GM12878 (cell line): ENCODE measurements around the gene NFATC2. TPM values are rescaled to one million over a fixed set of nuclear protein-coding genes. Genes with fewer than 3 reads are reported as not detected.

Experiments
- ATAC-seq: fragments of 200-7000 bp; cut with Tn5 transposase; 3 replicates; pipeline ENCODE4 v1.9.1; 2020; ENCODE audit warnings: mild to moderate bottlenecking, moderate library complexity
- BruUV-seq: library from RNA; stranded (reverse); fragments of 400-500 nt; replicated peaks from 2 replicates; lab custom pipeline; 2021; lab: Mats Ljungman, UMichigan
- CTCF ChIA-PET: fragments of 300-600 bp; sonication (Branson Sonifier 250); formaldehyde crosslinking; extraction: SDS; loops from one replicate; lab custom pipeline; 2021; ENCODE audit warnings: inconsistent platforms; lab: Yijun Ruan, JAX
- POLR2A ChIA-PET: fragments of 350-600 bp; formaldehyde crosslinking; extraction: SDS; loops from one replicate; lab custom pipeline; 2021; ENCODE audit warnings: inconsistent platforms; lab: Charles Lee
- RAD21 ChIA-PET: fragments of 300-600 bp; sonication (Branson Sonifier 250); formaldehyde crosslinking; loops from one replicate; lab custom pipeline; 2023; ENCODE audit warnings: antibody characterized with exemption; ENCODE audit not compliant: unreplicated experiment; lab: Charles Lee
- SMC1A ChIA-PET: fragments of 300-600 bp; sonication (Branson Sonifier 250); formaldehyde crosslinking; loops from one replicate; lab custom pipeline; 2023; ENCODE audit not compliant: unreplicated experiment, uncharacterized antibody; lab: Charles Lee
- DNase-seq: peaks from one replicate; pipeline ENCODE4 v3.0.0-alpha.2; 2011; ENCODE audit warnings: low read depth, low spot score
- FAIRE-seq: peaks from 3 replicates; lab custom pipeline; 2011; peaks lifted over from hg19 to GRCh38; lab: Jason Lieb, UNC
- H2AFZ ChIP-seq: 2 replicates; pipeline ENCODE4 v1.6.0; 2011; ENCODE audit warnings: low read depth, low read length, control low read depth; ENCODE audit not compliant: control insufficient read depth
- H3K27ac ChIP-seq: 2 replicates; pipeline ENCODE4 v1.5.1; 2011; ENCODE audit warnings: control low read depth; ENCODE audit not compliant: control insufficient read depth, insufficient read depth
- H3K27me3 ChIP-seq, 2 experiments: replicated peaks in 1 of 2; 2 replicates each; pipeline versions ENCODE4 v1.6.0 to v1.6.1; 2011; ENCODE audit warnings: low read length in 1 of 2; ENCODE audit not compliant: control insufficient read depth in 2 of 2, insufficient read depth in 2 of 2
- H3K36me3 ChIP-seq, 2 experiments: 2 replicates each; pipeline ENCODE4 v1.5.1; 2011; ENCODE audit warnings: low read length in 1 of 2; ENCODE audit not compliant: control insufficient read depth in 2 of 2, insufficient read depth in 2 of 2
- H3K4me1 ChIP-seq: 2 replicates; pipeline ENCODE4 v1.6.1; 2011; ENCODE audit warnings: mild to moderate bottlenecking, low read length, moderate library complexity, mixed read lengths; ENCODE audit not compliant: control insufficient read depth, insufficient read depth
- H3K4me2 ChIP-seq: 2 replicates; pipeline ENCODE4 v1.6.0; 2011; ENCODE audit warnings: control low read depth; ENCODE audit not compliant: control insufficient read depth, insufficient read depth
- H3K4me3 ChIP-seq: fragments of 200-600 bp; sonication (generic); 2 replicates; pipeline ENCODE4 v1.5.1; 2016
- H3K79me2 ChIP-seq: 2 replicates; pipeline ENCODE4 v1.6.0; 2011; ENCODE audit warnings: low read length; ENCODE audit not compliant: control insufficient read depth, insufficient read depth
- H3K9ac ChIP-seq: 2 replicates; pipeline ENCODE4 v1.8.0; 2011; ENCODE audit warnings: low read length, control low read depth, mixed read lengths; ENCODE audit not compliant: control insufficient read depth, insufficient read depth
- H3K9me3 ChIP-seq: replicated peaks from 3 replicates; pipeline ENCODE4 v1.5.1; 2011; ENCODE audit warnings: mild to moderate bottlenecking, low read length; ENCODE audit not compliant: control insufficient read depth, insufficient read depth
- H4K20me1 ChIP-seq: 2 replicates; pipeline ENCODE4 v1.6.0; 2011; ENCODE audit not compliant: control insufficient read depth, insufficient read depth
- CBX3 ChIP-seq: fragments of 200-600 bp; sonication (generic); IDR thresholded peaks from 2 replicates; pipeline ENCODE4 v1.6.1; 2016; ENCODE audit warnings: low read depth, borderline replicate concordance
- CUX1 ChIP-seq: IDR thresholded peaks from 2 replicates; pipeline ENCODE4 v1.6.1; 2012; ENCODE audit warnings: improper control_type of control experiment, low read depth, low read length; ENCODE audit not compliant: insufficient replicate concordance
- ESRRA ChIP-seq: IDR thresholded peaks from 2 replicates; pipeline ENCODE4 v1.6.1; 2012; ENCODE audit warnings: mild to moderate bottlenecking, low read length, improper control_type of control experiment
- IRF4 ChIP-seq: IDR thresholded peaks from 2 replicates; pipeline ENCODE4 v1.6.1; 2011; ENCODE audit warnings: low read depth, low read length
- IRF5 ChIP-seq: fragments of 450-650 bp; IDR thresholded peaks from 2 replicates; pipeline ENCODE4 v1.6.1; 2017; ENCODE audit warnings: borderline replicate concordance
- NFIC ChIP-seq: IDR thresholded peaks from 2 replicates; pipeline ENCODE4 v1.6.1; 2012; ENCODE audit warnings: low read depth, mild to moderate bottlenecking, inconsistent platforms, low read length, moderate library complexity
- POU2F2 ChIP-seq: IDR thresholded peaks from 3 replicates; pipeline ENCODE4 v1.6.1; 2011; ENCODE audit warnings: low read depth, mild to moderate bottlenecking, low read length, borderline replicate concordance
- TCF3 ChIP-seq: IDR thresholded peaks from 2 replicates; pipeline ENCODE4 v1.6.1; 2012; ENCODE audit warnings: low read depth, mild to moderate bottlenecking, low read length, borderline replicate concordance; ENCODE audit not compliant: insufficient read depth
- WRNIP1 ChIP-seq: IDR thresholded peaks from 2 replicates; pipeline ENCODE4 v1.6.1; 2011; ENCODE audit warnings: low read depth, low read length, improper control_type of control experiment, borderline replicate concordance
- WGBS: methylation state at CpG from one replicate; pipeline ENCODE4 v1.1.6; 2016; ENCODE audit warnings: low lambda C conversion rate; ENCODE audit not compliant: insufficient replicate concordance, insufficient coverage; ENCODE audit errors: missing lambda C conversion rate; 5-methylcytosine and 5-hydroxymethylcytosine counted together
- in situ Hi-C: fragments of 300-500 bp; cut with MboI; formaldehyde crosslinking; loops from 9 replicates; pipeline ENCODE4 v1.14.3; 2018; ENCODE audit warnings: mixed read lengths
- intact Hi-C: fragments of 100-400 bp; cut with micrococcal nuclease; formaldehyde crosslinking; loops from one replicate; pipeline ENCODE4 v1.14.2; 2022; ENCODE audit not compliant: unreplicated experiment
- polyA plus RNA-seq, 11 experiments: library from polyadenylated mRNA; depleted of rRNA in 4 of 11; unstranded in 6 of 11; stranded (reverse) in 5 of 11; fragments of >200 nt; fragmentation: Nextera tagmentation in 4 of 11; fragmentation: Illumina TruSeq in 1 of 11; extraction: Ambion mirVana in 4 of 11; extraction: Trizol in 1 of 11; gene quantifications; 1 replicate in 1 of 11; 2 replicates in 10 of 11; pipeline versions ENCODE4 v1.2.1 to v1.2.3, GENCODE V29; 2011 to 2016; ENCODE audit warnings: inconsistent platforms in 2 of 11, missing spikeins in 2 of 11, low read depth in 1 of 11
- total RNA-seq, 4 experiments: library from RNA; depleted of rRNA in 3 of 4; stranded (reverse); fragments of >200 nt in 3 of 4; fragmentation: Illumina TruSeq in 1 of 4; extraction: Trizol in 1 of 4; gene quantifications; 2 replicates each; pipeline versions ENCODE4 v1.2.1 to v1.2.3, GENCODE V29; 2013 to 2021

NFATC2 gene
- total and polyA plus RNA-seq, 10 of the 15 experiments (the other 5 are each of a cell fraction or from before 2014, with no cell fraction given): 3.3 to 20.0 (median 7.3) TPM

- ChIA-PET RAD21 (no interaction called here), SMC1A (interaction anchor here (0.5 kb wide), 1 partner anchor 37 kb away, joined by 3 read pairs; no protein-coding TSS in a partner anchor), POLR2A (no interaction called here)
- Histone ChIP-seq H3K9me3 (peaks cover 4% of the 10 kb centered on the region; the same call in 2 of the 3 replicates), H3K27me3 (no peaks in the 10 kb centered on the region), H3K4me1 (no peaks in the 10 kb centered on the region), H3K36me3 (peaks cover 3 to 4% of the 10 kb centered on the region in 2 experiments; a peak in 3 of 4 replicates), H2AFZ (no peak overlapping the region), H3K4me3 (no peak overlapping the region), H3K79me2 (no peaks in the 10 kb centered on the region), H4K20me1 (no peaks in the 10 kb centered on the region), H3K4me2 (no peak overlapping the region), H3K9ac (no peak overlapping the region)
- no peak for FAIRE-seq
- WGBS: 58% methylated on average over 6 of the region's 6 CpGs
- no peak for ATAC-seq
- BruUV-seq: no TSS peak
- no peak for DNase-seq
- intact Hi-C loops: no loop called here
- TF ChIP-seq IRF5: no peak
- no peak for TF ChIP-seq POU2F2
- no peak for TF ChIP-seq IRF4
- TF ChIP-seq CUX1: no peak
- no peak for TF ChIP-seq WRNIP1
- TF ChIP-seq ESRRA: no peak
- no peak for TF ChIP-seq NFIC
- TF ChIP-seq CBX3: no peak
- no peak for TF ChIP-seq TCF3
- TF ChIP-seq, all 136 proteins: peak for 0
- in situ Hi-C loops: no loop called here
- CTCF ChIA-PET: no interaction called here
- no peak overlapping the region for H3K27ac ChIP-seq
Measured at GRCh38 chr20:51452091-51452613, 90.4 kb downstream of the NFATC2 start.
